Upper lobe of left lung (tissue), 6 donors: ENCODE data around the gene MBOAT1. TPM values are rescaled to one million over a fixed set of nuclear protein-coding genes. Genes with fewer than 3 reads are reported as not detected.

ENCODE experiments used
- ATAC-seq, 2 donors: fragments of 200-7000 bp; cut with Tn5 transposase; one replicate each; pipeline ENCODE4 v1.9.1; 2022; ENCODE audit warnings: mild to moderate bottlenecking in 2 of 2, moderate library complexity in 2 of 2; ENCODE audit not compliant: low FRiP score in 2 of 2
- DNase-seq, 2 donors: peaks; one replicate each; pipeline ENCODE4 v3.0.0-alpha.2; 2019 to 2020
- H3K27ac ChIP-seq, 4 donors: fragments of 200-600 bp; sonication (generic); one replicate each; pipeline ENCODE4 v1.5.1; 2016 to 2019
- H3K27me3 ChIP-seq, 4 donors: fragments of 200-600 bp; sonication (generic); one replicate each; pipeline ENCODE4 v1.5.1; 2017 to 2019
- H3K36me3 ChIP-seq, 4 donors: fragments of 200-600 bp; sonication (generic); one replicate each; pipeline ENCODE4 v1.5.1; 2016 to 2019
- H3K4me1 ChIP-seq, 4 donors: fragments of 200-600 bp; sonication (generic); one replicate each; pipeline ENCODE4 v1.5.1; 2018 to 2019
- H3K4me3 ChIP-seq, 4 donors: fragments of 200-600 bp; sonication (generic); one replicate each; pipeline ENCODE4 v1.5.1; 2017 to 2019; ENCODE audit warnings: mild to moderate bottlenecking in 2 of 4, moderate library complexity in 1 of 4
- H3K9me3 ChIP-seq, 4 donors: fragments of 200-600 bp; sonication (generic); one replicate each; pipeline ENCODE4 v1.5.1; 2018 to 2019
- CTCF ChIP-seq, 6 experiments: fragments of 450-650 bp in 4 of 6; fragments of 200-600 bp in 2 of 6; sonication (generic) in 2 of 6; IDR thresholded peaks; one replicate each; pipeline ENCODE4 v1.5.1; 2016 to 2019; ENCODE audit warnings: antibody characterized with exemption in 6 of 6
- EP300 ChIP-seq, 4 donors: sonication (generic); formaldehyde crosslinking; IDR thresholded peaks; one replicate each; pipeline ENCODE4 v1.5.1; 2017; ENCODE audit warnings: antibody characterized with exemption in 4 of 4, control low read depth in 2 of 4
- POLR2A ChIP-seq, 4 donors: fragments of 450-650 bp; IDR thresholded peaks; one replicate each; pipeline ENCODE4 v1.5.1; 2016 to 2017; ENCODE audit warnings: antibody characterized with exemption in 4 of 4, mild to moderate bottlenecking in 2 of 4
- POLR2AphosphoS5 ChIP-seq, 2 donors: sonication (generic); formaldehyde crosslinking; IDR thresholded peaks; one replicate each; pipeline ENCODE4 v1.5.1; 2017; ENCODE audit warnings: antibody characterized with exemption in 2 of 2
- WGBS, 2 donors: methylation state at CpG; one replicate each; pipeline ENCODE4 v1.1.5; 2017 to 2018; 5-methylcytosine and 5-hydroxymethylcytosine counted together
- total RNA-seq, 6 donors: library from RNA; depleted of rRNA in 4 of 6; stranded (reverse); fragments of >200 nt in 4 of 6; gene quantifications; one replicate each; pipeline versions ENCODE4 v1.1.0 to v1.2.1, GENCODE V29; 2016 to 2021
- donor health status: DM: no; HTN: no; CAD: no; lungs with moderate emphysema.
- donor health status: DM: no; HTN: yes; CAD: no; lungs with severe emphysema.

MBOAT1 gene
- total RNA-seq, 6 donors from 2014 or later: 4.2 to 17.5 (median 12.2) TPM

- Histone ChIP-seq H3K27ac (no peak overlapping the region), H3K27me3 (no peaks in the 10 kb centered on the region), H3K36me3 (no peaks in the 10 kb centered on the region), H3K4me3 (no peak overlapping the region), H3K9me3 (no peaks in the 10 kb centered on the region), H3K4me1 (no peaks in the 10 kb centered on the region)
- 80% methylated on average over 5 of the region's 5 CpGs for WGBS, 2 donors
- TF ChIP-seq POLR2A (IDR thresholded peaks at IDR 0.05) (no peak), CTCF (IDR thresholded peaks at IDR 0.05) (no peak), POLR2AphosphoS5 (IDR thresholded peaks at IDR 0.05) (no peak), EP300 (IDR thresholded peaks at IDR 0.05) (no peak)
- ATAC-seq: no peak
- DNase-seq: no peak
Measured at GRCh38 chr6:20061952-20062351, 150.3 kb downstream of the MBOAT1 start.

GRCh38 chr6:20060252-20060651 is 152.0 kb downstream of the MBOAT1 start:
- H3K27me3 ChIP-seq: no peaks in the 10 kb centered on the region
- no peaks in the 10 kb centered on the region for H3K9me3 ChIP-seq
- no peaks in the 10 kb centered on the region for H3K36me3 ChIP-seq
- TF ChIP-seq EP300 (IDR thresholded peaks at IDR 0.05): no peak
- TF ChIP-seq POLR2A (IDR thresholded peaks at IDR 0.05): no peak
- TF ChIP-seq CTCF (IDR thresholded peaks at IDR 0.05): no peak
- no peak for TF ChIP-seq POLR2AphosphoS5 (IDR thresholded peaks at IDR 0.05)
- ATAC-seq (no peak), DNase-seq (no peak)
- no peak overlapping the region for H3K4me3 ChIP-seq
- H3K27ac ChIP-seq: no peak overlapping the region
- WGBS, 2 donors: 89 to 100% methylated on average over 1 of the region's 1 CpG
- H3K4me1 ChIP-seq: no peaks in the 10 kb centered on the region

- TF ChIP-seq POLR2A (IDR thresholded peaks at IDR 0.05) (no peak), EP300 (IDR thresholded peaks at IDR 0.05) (no peak), POLR2AphosphoS5 (IDR thresholded peaks at IDR 0.05) (no peak), CTCF (IDR thresholded peaks at IDR 0.05) (no peak)
- Histone ChIP-seq H3K36me3 (no peaks in the 10 kb centered on the region), H3K4me3 (no peak overlapping the region), H3K4me1 (no peaks in the 10 kb centered on the region), H3K27ac (no peak overlapping the region), H3K9me3 (no peaks in the 10 kb centered on the region), H3K27me3 (no peaks in the 10 kb centered on the region)
- WGBS, 2 donors: 67 to 71% methylated on average over 3 of the region's 3 CpGs
- DNase-seq (no peak), ATAC-seq (no peak)
Measured at GRCh38 chr6:20058912-20059311, 153.4 kb downstream of the MBOAT1 start.

GRCh38 chr6:20058121-20058905 is 154.0 kb downstream of the MBOAT1 start:
- TF ChIP-seq POLR2A (IDR thresholded peaks at IDR 0.05) (no peak), CTCF (IDR thresholded peaks at IDR 0.05) (no peak), POLR2AphosphoS5 (IDR thresholded peaks at IDR 0.05) (no peak), EP300 (IDR thresholded peaks at IDR 0.05) (no peak)
- H3K36me3 ChIP-seq: no peaks in the 10 kb centered on the region

More at GRCh38 chr6:20058121-20058905, 154.0 kb downstream of the MBOAT1 start:
- Histone ChIP-seq H3K9me3 (no peaks in the 10 kb centered on the region), H3K27ac (no peak overlapping the region), H3K4me1 (no peaks in the 10 kb centered on the region), H3K4me3 (no peak overlapping the region), H3K27me3 (no peaks in the 10 kb centered on the region)
- DNase-seq (no peak), ATAC-seq (no peak)
- WGBS, 2 donors: 86 to 87% methylated on average over 16 of the region's 16 CpGs
